HCT116 (cell line): ENCODE data around the gene DLEU7. TPM values are rescaled to one million over a fixed set of nuclear protein-coding genes. Genes with fewer than 3 reads are reported as not detected.

Source experiments
- ATAC-seq: fragments of 200-7000 bp; cut with Tn5 transposase; 2 replicates; pipeline ENCODE4 v1.9.1; 2020; ENCODE audit warnings: mild to moderate bottlenecking, moderate library complexity
- BruUV-seq: library from RNA; stranded (reverse); fragments of 400-500 nt; replicated peaks from 2 replicates; lab custom pipeline; 2021; lab: Mats Ljungman, UMichigan
- CTCF ChIA-PET: fragments of 300-600 bp; sonication (Branson Sonifier 250); formaldehyde crosslinking; loops from one replicate; lab custom pipeline; 2021; ENCODE audit warnings: antibody characterized with exemption; lab: Charles Lee
- POLR2A ChIA-PET: fragments of 300-600, 350-600 bp; sonication (Branson Sonifier 250); formaldehyde crosslinking; loops from one replicate; lab custom pipeline; 2021; ENCODE audit warnings: antibody characterized with exemption; lab: Charles Lee
- RAD21 ChIA-PET, 2 experiments: fragments of 300-600 bp; sonication (Branson Sonifier 250); formaldehyde crosslinking; loops; one replicate each; lab custom pipeline; 2023; ENCODE audit warnings: low total read pairs in 2 of 2; ENCODE audit not compliant: uncharacterized antibody in 2 of 2, unreplicated experiment in 2 of 2, low non-redundant PET in 1 of 2; lab: Charles Lee
- DNase-seq: peaks from one replicate; pipeline ENCODE4 v3.0.0-alpha.2; 2010; ENCODE audit warnings: low read depth, low spot score
- H2AFZ ChIP-seq: fragments of 200-600 bp; shearing (Covaris generic), sonication (generic); 2 replicates; pipeline ENCODE4 v1.6.1; 2017; ENCODE audit warnings: low read depth, mixed run types, mixed read lengths, antibody characterized with exemption, low read length; ENCODE audit not compliant: poor library complexity, severe bottlenecking
- H3K27ac ChIP-seq: 2 replicates; pipeline ENCODE4 v1.5.1; 2012; ENCODE audit warnings: low read depth, low read length
- H3K27me3 ChIP-seq: fragments of 200-600 bp; sonication (generic); 2 replicates; pipeline ENCODE4 v1.6.1; 2016; ENCODE audit warnings: mixed run types, low read length, mixed read lengths; ENCODE audit not compliant: insufficient read depth
- H3K36me3 ChIP-seq, 2 experiments: fragments of 200-500 bp in 1 of 2; fragments of 200-600 bp in 1 of 2; sonication (Bioruptor generic) in 1 of 2; sonication (generic) in 1 of 2; 2 replicates each; pipeline versions ENCODE4 v1.5.1 to v1.6.1; 2014 to 2016; ENCODE audit warnings: low read length in 2 of 2, inconsistent platforms in 1 of 2, mixed read lengths in 1 of 2, mixed run types in 1 of 2; ENCODE audit not compliant: insufficient read depth in 2 of 2, control insufficient read depth in 1 of 2
- H3K4me1 ChIP-seq, 2 experiments: fragments of 200-600 bp in 1 of 2; sonication (generic) in 1 of 2; 2 replicates each; pipeline versions ENCODE4 v1.5.1 to v1.6.1; 2012 to 2017; ENCODE audit warnings: low read length in 2 of 2, inconsistent platforms in 1 of 2, mild to moderate bottlenecking in 1 of 2, mixed read lengths in 1 of 2, mixed run types in 1 of 2, moderate library complexity in 1 of 2; ENCODE audit not compliant: insufficient read depth in 2 of 2, control insufficient read depth in 1 of 2
- H3K4me2 ChIP-seq: fragments of 200-600 bp; sonication (generic); 2 replicates; pipeline ENCODE4 v1.6.1; 2017; ENCODE audit warnings: mixed run types, low read length, mixed read lengths
- H3K4me3 ChIP-seq, 2 experiments: fragments of 200-600 bp in 1 of 2; sonication (generic) in 1 of 2; replicated peaks in 1 of 2; 2 replicates each; pipeline ENCODE4 v1.5.1; 2011 to 2016; ENCODE audit warnings: low read length in 2 of 2, control low read depth in 1 of 2, low read depth in 1 of 2, mild to moderate bottlenecking in 1 of 2, mixed read lengths in 1 of 2, mixed run types in 1 of 2
- H3K79me2 ChIP-seq: fragments of 200-600 bp; sonication (generic); 2 replicates; pipeline ENCODE4 v1.6.1; 2017; ENCODE audit warnings: mild to moderate bottlenecking, mixed run types, low read length, moderate library complexity, mixed read lengths; ENCODE audit not compliant: insufficient read depth
- H3K9ac ChIP-seq: fragments of 200-600 bp; sonication (generic); 2 replicates; pipeline ENCODE4 v1.6.1; 2016; ENCODE audit warnings: low read length, mixed read lengths
- H3K9me2 ChIP-seq: fragments of 200-600 bp; sonication (generic), shearing (Covaris generic); 2 replicates; pipeline ENCODE4 v1.6.1; 2017; ENCODE audit warnings: mixed run types, mild to moderate bottlenecking, moderate library complexity; ENCODE audit not compliant: insufficient read depth
- H3K9me3 ChIP-seq, 2 experiments: fragments of 200-500 bp in 1 of 2; fragments of 200-600 bp in 1 of 2; sonication (Bioruptor generic) in 1 of 2; sonication (generic) in 1 of 2; 2 replicates each; pipeline ENCODE4 v1.6.1; 2014 to 2017; ENCODE audit warnings: low read length in 2 of 2, mixed read lengths in 2 of 2, inconsistent platforms in 1 of 2, low read depth in 1 of 2, mild to moderate bottlenecking in 1 of 2, mixed run types in 1 of 2, moderate library complexity in 1 of 2; ENCODE audit not compliant: control insufficient read depth in 1 of 2, insufficient read depth in 1 of 2
- H4K20me1 ChIP-seq: fragments of 200-600 bp; sonication (generic), shearing (Covaris generic); 2 replicates; pipeline ENCODE4 v1.6.1; 2017; ENCODE audit warnings: mixed run types, mild to moderate bottlenecking, moderate library complexity; ENCODE audit not compliant: insufficient read depth
- EZH2 ChIP-seq: fragments of 200-600 bp; sonication (generic); IDR thresholded peaks from 2 replicates; pipeline ENCODE4 v1.6.1; 2017; ENCODE audit warnings: antibody characterized with exemption, mixed run types
- FOSL1 ChIP-seq: IDR thresholded peaks from 2 replicates; pipeline ENCODE4 v1.6.1; 2012; ENCODE audit warnings: low read depth
- TCF7L2 ChIP-seq: IDR thresholded peaks from 2 replicates; pipeline ENCODE4 v1.7.0; 2011; ENCODE audit warnings: borderline replicate concordance, inconsistent platforms; ENCODE audit not compliant: insufficient read depth, insufficient read length; ENCODE audit errors: extremely low read depth
- ZFX ChIP-seq: fragments of 450-650 bp; IDR thresholded peaks from 2 replicates; pipeline ENCODE4 v1.6.1; 2017
- intact Hi-C: fragments of 100-400 bp; cut with micrococcal nuclease; formaldehyde crosslinking; loops from 2 replicates; pipeline ENCODE4 v1.10.0; 2022
- total RNA-seq: library from RNA; stranded (reverse); gene quantifications from one replicate; pipeline ENCODE4 v1.2.1, GENCODE V29; 2021; ENCODE audit not compliant: unreplicated experiment

DLEU7 gene
- total RNA-seq, 1 experiment from 2014 or later, result not detected

GRCh38 chr13:50892210-50892944, 48.9 kb upstream of the DLEU7 start:
- Histone ChIP-seq H3K27ac (no peak overlapping the region), H2AFZ (no peak overlapping the region), H3K4me2 (no peak overlapping the region), H3K9ac (no peak overlapping the region), H3K9me2 (no peaks in the 10 kb centered on the region), H3K9me3 (no peaks in the 10 kb centered on the region), H3K36me3 (no peaks in the 10 kb centered on the region), H3K4me3 (no peak overlapping the region), H3K4me1 (no peaks in the 10 kb centered on the region), H4K20me1 (no peaks in the 10 kb centered on the region), H3K27me3 (no peaks in the 10 kb centered on the region), H3K79me2 (no peaks in the 10 kb centered on the region)
- DNase-seq (no peak), ATAC-seq (no peak)
- ChIA-PET RAD21 (no interaction called here), POLR2A (no interaction called here), CTCF (no interaction called here)
- intact Hi-C loops, result no loop called here
- no TSS peak for BruUV-seq
- no peak for TF ChIP-seq ZFX
- no peak for TF ChIP-seq EZH2
- TF ChIP-seq FOSL1, result no peak

GRCh38 chr13:50891206-50891605, 47.7 kb upstream of the DLEU7 start:
- no peak overlapping the region for H2AFZ ChIP-seq
- ChIA-PET POLR2A (no interaction called here), CTCF (no interaction called here), RAD21 (no interaction called here)
- H3K9me2 ChIP-seq, result no peaks in the 10 kb centered on the region
- TF ChIP-seq TCF7L2, result no peak
- no TSS peak for BruUV-seq
- no peak overlapping the region for H3K9ac ChIP-seq
- H4K20me1 ChIP-seq, result no peaks in the 10 kb centered on the region
- no peak for ATAC-seq
- no peak overlapping the region for H3K27ac ChIP-seq
- H3K4me1 ChIP-seq, result no peaks in the 10 kb centered on the region
- intact Hi-C loops, result no loop called here
- no peaks in the 10 kb centered on the region for H3K36me3 ChIP-seq
- no peaks in the 10 kb centered on the region for H3K9me3 ChIP-seq
- no peak overlapping the region for H3K4me3 ChIP-seq
- DNase-seq, result no peak
- no peaks in the 10 kb centered on the region for H3K27me3 ChIP-seq
- H3K79me2 ChIP-seq, result no peaks in the 10 kb centered on the region
- no peak overlapping the region for H3K4me2 ChIP-seq
